GM13976 (cell line): ENCODE results near the gene GRIK5.

Experiments
- DNase-seq: peaks from one replicate; pipeline ENCODE4 v3.0.0; 2012; ENCODE audit warnings: low spot score
- CTCF ChIP-seq: IDR thresholded peaks from 2 replicates; pipeline ENCODE4 v1.5.1; 2012; ENCODE audit warnings: borderline replicate concordance, mild to moderate bottlenecking; ENCODE audit not compliant: insufficient read depth; ENCODE audit errors: extremely low read depth, missing control alignments, control extremely low read depth
- in situ Hi-C: fragments of 300-500 bp; cut with MboI; formaldehyde crosslinking; loops from one replicate; pipeline ENCODE4 v1.12.0; 2022; ENCODE audit warnings: low sequenced_read_pairs, mixed read lengths, inconsistent platforms; ENCODE audit not compliant: unreplicated experiment

GRIK5 gene

GRCh38 chr19:42065511-42065910 is 4.5 kb downstream of the GRIK5 start:
- TF ChIP-seq CTCF: no peak
- no peak for DNase-seq
- in situ Hi-C loops: no loop called here

- no peak for TF ChIP-seq CTCF
- DNase-seq: no peak
- in situ Hi-C loops: no loop called here
These were observed 5.0 kb downstream of the GRIK5 start for GRCh38 chr19:42065051-42065450.

GRCh38 chr19:42064432-42064831 is 5.6 kb downstream of the GRIK5 start:
- no peak for TF ChIP-seq CTCF
- in situ Hi-C loops: no loop called here
- no peak for DNase-seq

GRCh38 chr19:42062381-42062780 is 7.6 kb downstream of the GRIK5 start:
- in situ Hi-C loops: no loop called here
- no peak for DNase-seq
- no peak for TF ChIP-seq CTCF

- no peak for DNase-seq
- in situ Hi-C loops: no loop called here
- TF ChIP-seq CTCF: no peak
These were observed 9.9 kb downstream of the GRIK5 start for GRCh38 chr19:42060117-42060516.

GRCh38 chr19:42059196-42059595 is 10.8 kb downstream of the GRIK5 start:
- TF ChIP-seq CTCF: no peak
- in situ Hi-C loops: no loop called here
- no peak for DNase-seq

GRCh38 chr19:42057846-42058245 is 12.2 kb downstream of the GRIK5 start:
- no peak for TF ChIP-seq CTCF
- no peak for DNase-seq
- in situ Hi-C loops: no loop called here
